Measurements from ENCODE around the gene FDPS.
"Not testable (repeated sequence)": the region's sequence is repeated elsewhere in the genome, so short reads cannot be mapped to it uniquely, and the experiment has no call there.

Gene FDPS

DNA sequence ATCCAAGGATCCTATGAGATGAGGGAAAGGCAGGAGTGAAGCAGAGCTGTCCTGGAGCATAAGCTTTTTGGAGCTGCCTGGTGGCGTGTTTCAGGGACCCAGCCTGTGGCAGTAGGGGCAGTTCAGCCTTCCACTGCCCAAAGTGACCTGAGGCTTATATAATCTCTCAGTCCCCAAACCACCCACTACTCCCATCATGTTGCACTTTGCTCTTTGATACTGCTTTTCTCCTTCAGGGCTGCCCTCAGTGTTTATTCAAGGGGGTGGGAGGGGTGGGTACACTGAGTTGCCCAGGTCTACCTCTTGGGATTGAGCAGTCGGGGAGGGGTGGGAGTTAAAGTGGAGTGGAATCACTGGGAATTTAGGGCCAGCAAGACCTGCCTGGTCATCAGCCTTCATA, 22.1 kb upstream of the FDPS start:
- DNase-seq = no peak

DNA sequence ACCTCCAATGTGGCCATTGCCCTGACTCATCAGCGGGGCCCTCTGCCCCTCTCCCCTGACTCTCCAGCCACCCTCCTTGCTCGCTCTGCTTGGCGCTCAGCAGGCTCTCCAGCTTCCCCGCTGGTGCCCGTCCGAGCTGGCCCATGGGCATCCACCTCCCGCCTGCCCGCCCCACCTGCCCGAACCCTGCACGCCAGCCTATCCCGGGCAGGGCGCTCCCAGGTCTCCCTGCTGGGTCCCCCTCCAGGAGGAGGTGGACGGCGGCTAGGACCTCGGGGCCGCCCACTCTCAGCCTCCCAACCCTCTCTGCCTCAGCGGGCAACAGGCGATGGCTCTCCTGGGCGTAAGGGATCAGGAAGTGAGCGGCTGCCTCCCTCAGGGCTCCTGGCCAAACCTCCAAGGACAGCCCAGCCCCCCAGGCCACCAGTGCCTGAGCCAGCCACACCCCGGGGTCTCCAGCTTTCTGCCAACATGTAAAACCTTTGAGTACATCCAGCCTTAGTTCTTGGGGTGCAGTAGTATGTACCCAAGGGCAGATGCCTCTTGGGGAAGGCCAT, 20.6 kb upstream of the FDPS start:
- no peak for DNase-seq

DNA sequence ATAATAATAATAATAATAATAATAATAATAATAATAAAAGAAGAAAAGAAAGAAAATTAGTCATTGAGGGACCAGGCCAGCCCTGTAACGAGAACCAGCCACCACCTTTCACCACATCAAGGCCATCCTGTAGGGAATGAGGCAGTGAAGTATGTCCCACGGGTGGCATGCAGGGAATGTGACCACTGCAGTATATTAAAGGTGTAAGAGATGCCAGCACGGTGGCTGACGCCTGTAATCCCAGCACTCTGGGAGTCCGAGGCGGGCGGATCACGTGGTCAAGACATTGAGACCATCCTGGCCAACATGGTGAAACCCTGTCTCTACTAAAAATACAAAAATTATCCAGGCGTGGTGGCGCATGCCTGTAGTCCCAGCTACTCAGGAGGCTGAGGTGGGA, 17.7 kb upstream of the FDPS start:
- not testable (repeated sequence) for DNase-seq

GRCh38 chr1:155293086-155293749, 15.4 kb upstream of the FDPS start:
- no peak for DNase-seq

DNA sequence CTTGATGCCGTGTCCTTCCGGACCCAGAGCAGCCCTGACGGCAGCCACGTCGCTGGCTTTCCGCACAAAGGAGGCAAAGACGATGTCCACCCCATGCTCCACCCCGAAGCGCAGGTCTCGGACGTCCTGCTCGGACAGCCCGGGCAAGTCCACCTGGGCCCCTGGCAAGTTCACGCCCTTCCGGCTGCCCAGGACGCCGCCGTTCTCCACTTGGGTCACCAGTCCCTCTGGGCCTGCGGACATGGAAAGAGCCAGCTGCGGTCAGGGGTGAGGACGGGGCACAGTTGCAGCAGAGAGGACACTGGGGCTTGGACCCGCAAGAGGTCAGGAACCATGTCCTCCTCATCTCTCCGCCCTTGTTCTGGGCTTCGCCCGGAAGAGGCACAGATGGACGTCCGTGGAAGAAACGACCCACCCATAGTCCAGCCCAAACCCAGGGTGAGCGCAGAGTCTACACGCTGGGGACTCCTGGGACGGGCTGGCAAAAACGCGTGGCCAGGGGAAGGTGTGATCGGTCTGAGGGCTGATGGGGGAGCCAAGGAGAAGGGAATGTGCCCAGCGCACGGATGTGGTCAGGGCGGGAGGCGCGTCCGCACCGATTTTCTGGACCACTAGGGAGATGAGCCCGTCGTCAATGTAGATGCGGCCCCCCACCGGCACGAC, 14.0 kb upstream of the FDPS start:
- no peak for DNase-seq

DNA sequence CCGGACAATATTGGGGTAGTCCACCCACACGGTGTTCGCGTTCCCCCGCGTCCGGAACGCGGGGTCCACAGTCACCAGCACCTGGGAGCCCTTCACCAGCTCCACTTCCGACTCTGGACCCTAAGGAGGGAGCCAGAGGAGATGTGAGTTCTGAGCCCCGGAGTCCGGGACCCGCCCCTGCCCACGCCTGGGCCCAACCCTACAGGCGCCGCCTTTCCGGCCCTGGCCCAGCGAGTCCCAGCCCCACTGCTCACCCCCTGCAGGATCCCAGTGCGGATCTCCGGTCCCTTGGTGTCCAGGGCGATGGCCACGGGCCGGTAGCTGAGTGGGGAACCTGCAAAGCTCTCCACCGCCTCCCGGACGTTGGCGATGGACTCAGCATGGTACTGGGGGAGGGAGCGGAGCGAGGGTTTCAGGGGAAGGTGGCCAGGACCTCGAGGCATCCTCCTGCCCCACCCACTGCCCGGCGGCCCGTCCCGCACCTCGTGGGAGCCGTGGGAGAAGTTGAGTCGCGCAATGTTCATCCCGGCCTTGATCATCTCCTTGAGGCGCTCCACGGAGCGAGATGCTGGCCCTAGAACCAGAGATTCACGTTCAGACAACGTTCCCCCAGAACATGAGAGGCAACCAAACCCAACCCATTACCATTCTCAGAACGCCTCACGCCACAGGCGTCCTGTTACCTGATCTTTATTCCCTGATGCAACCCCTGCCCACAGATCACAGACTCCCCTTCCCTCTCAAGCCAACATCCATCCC, 13.3 kb upstream of the FDPS start:
- DNase-seq = no peak

- no peak for DNase-seq
Measured at GRCh38 chr1:155295942-155296267, 12.8 kb upstream of the FDPS start.

DNA sequence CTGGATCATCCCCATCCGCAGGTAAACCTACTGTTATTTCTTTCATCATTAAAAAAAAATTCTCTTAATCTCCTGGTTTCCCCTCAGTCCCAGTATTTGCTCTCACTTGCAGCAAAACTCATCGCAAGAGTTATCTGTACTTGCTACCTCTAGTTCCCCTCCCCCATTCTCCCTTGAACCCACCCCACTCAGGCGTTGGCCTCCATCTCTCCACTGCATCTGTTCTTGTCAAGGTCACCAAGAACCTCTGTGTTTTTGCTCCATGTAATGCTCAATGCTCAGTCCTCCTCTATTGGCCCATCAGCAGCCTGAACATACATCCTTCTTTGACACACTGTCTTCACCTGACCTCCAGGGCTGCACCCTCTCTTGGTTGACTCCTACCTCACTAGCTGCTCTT, 12.0 kb upstream of the FDPS start:
- no peak for DNase-seq

GRCh38 chr1:155297384-155297783, 11.3 kb upstream of the FDPS start:
- DNase-seq = no peak

- no peak for DNase-seq
Measured at GRCh38 chr1:155300024-155300423, 8.6 kb upstream of the FDPS start.

DNA sequence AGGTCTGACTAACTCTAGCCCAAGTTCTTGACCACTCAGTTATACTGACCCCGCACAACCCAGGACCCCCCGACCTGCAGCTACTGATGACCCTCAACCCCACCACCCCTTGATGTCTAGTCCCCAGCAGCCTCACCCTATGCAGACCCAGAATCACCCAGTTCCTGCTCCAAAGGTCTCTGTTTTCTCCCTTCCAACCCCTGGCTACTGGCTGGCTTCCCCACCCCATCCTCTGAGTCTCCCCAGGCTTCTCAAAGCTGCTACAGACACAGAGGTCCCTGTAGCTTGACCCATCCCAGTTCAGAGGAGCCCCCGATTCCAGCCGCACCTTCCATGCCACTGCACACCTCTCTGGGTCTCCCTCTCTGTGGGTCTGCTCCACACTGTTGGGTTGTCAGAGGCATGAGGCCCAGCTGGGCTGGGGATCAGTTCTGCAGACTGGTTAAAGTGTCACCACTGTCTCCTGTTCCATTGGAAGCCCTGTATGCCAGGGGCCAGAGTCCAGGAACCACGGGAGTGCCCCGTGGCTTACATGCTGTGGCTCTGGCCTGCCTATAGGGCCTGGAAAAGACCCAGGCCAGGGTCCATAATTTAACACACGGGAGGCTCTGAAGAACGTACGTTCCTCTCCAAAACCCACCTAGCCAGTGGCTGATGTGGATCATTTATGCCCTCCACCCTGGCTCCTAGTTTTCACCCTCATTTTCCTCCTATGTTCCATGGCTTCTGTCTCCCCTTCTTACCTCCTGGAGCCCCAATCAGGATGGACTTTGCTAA, 7.9 kb upstream of the FDPS start:
- no peak for DNase-seq

GRCh38 chr1:155301342-155301841, 7.3 kb upstream of the FDPS start, which contains the start of gene PKLR:
PKLR (minus strand) TSS chr1:155301438; CDS start chr1:155301395, 43 bp downstream.
- DNase-seq = no peak

- DNase-seq = no peak
Measured at GRCh38 chr1:155304558-155305063, 4.1 kb upstream of the FDPS start.

GRCh38 chr1:155305881-155306391, 2.7 kb upstream of the FDPS start:
- DNase-seq = no peak

DNA sequence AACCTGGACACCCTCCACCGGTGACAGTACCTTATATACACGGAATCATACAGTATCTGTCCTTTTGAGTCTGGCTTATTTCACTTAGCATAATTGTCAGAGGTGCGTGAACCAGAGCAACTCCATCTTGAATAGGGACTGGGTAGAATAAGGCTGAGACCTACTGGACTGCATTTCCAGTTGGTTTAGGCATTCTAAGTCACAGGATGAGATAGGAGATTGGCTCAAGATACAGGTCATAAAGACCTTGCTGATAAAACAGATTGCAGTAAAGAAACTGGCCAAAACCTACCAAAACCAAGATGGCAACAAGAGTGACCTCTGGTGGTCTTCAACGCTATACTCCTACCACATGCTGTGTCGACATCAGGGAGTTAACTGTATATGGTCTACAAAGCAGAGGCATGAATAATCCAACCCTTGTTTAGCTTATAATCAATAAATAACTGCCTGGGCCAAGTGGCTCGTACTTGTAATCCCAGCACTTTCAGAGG, 1.4 kb upstream of the FDPS start:
- DNase-seq = peak; percentile 23

DNA sequence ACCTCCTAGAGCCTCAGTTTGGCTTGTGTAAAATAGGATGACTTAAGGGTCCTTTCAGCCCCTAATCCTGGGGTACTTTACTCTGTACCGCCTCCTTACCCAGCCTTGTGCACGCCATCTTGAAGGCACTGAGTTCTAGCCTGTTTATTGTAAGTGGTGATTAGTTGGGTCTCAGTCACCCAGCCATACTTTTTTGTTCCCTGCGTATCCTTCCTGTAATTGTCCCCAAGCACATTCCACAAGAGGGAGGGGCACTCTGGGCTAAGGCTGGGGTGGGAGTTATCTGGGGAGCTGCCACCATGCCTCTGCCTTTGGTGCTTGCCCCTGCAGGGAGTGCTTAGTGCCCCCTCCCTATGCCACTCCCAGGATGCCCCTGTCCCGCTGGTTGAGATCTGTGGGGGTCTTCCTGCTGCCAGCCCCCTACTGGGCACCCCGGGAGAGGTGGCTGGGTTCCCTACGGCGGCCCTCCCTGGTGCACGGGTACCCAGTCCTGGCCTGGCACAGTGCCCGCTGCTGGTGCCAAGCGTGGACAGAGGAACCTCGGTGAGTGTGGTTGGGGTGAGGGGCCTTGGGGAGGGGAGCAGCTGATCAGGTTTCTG, 856 bp downstream of the FDPS start:
- DNase-seq = no peak

DNA sequence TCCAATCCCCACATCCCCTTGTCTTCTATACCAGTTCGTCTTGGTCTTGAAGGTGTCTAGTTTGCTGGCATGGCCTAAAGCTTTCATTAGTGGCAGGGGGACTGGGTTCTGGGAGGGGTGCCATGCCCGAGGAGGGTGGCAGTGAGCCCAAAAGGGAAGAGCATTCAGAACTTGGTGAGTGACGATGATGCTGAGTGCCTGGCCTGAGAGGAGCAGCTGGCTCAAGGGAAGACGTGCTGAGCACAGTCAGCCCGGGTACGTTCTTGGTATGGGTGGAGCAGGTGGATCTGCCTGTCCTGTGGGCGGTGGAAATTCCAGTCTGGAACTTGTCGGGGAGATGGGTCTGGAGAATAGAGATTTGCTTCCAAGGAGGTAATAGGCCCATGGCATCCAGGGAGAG, 4.6 kb downstream of the FDPS start:
- no peak for DNase-seq

DNA sequence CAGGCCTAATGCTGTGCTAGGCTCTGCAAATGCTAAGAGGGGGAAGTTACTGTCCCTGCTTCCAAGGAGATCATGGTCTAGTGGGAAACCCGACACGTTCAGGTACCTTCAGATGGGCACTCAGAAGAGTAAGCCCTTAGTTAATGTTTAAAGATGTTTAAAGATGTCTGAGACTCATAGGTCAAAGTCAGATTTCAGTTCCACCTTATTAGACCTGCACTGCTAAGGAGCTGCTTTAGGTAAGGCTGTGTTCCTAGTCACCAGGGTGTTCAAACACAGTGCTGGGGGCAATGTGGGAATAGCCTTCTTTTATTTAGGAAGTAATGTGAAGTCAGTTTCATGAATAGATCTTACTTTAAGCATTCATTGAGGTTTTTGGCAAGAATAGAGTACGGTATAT, 8.3 kb downstream of the FDPS start:
- DNase-seq = no peak

GRCh38 chr1:155318082-155318481, 9.4 kb downstream of the FDPS start:
- DNase-seq = no peak

- no peak for DNase-seq
Measured at GRCh38 chr1:155319536-155319935, 10.9 kb downstream of the FDPS start.

DNA sequence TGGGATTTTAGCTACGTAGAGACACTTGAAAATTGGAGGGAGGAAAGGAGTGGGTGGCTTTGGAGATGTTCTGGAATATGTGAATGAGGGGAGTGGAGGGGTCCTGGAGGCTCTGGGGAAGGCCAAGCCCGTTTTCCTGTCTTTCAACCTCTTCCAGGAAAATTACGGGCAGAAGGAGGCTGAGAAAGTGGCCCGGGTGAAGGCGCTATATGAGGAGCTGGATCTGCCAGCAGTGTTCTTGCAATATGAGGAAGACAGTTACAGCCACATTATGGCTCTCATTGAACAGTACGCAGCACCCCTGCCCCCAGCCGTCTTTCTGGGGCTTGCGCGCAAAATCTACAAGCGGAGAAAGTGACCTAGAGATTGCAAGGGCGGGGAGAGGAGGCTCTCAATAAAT, 11.6 kb downstream of the FDPS start:
- DNase-seq = no peak
